ENCODE data around the gene PDGFRB. TPM values are rescaled to one million over a fixed set of nuclear protein-coding genes. Genes with fewer than 3 reads are reported as not detected.

The PDGFRB gene
- total and polyA plus RNA-seq, 7 donors = 14.6 to 56.0 (median 34.0) TPM

- 72 to 75% (median 73%) methylated on average over 11 of the region's 11 CpGs for WGBS, 3 donors
- Histone ChIP-seq H3K27me3 (ENCODE audit: insufficient read depth in 3 of 3, low read length in 2 of 3) (no peaks in the 10 kb centered on the region), H3K36me3 (ENCODE audit: insufficient read depth in 1 of 2, low read depth in 1 of 2) (no peaks in the 10 kb centered on the region), H3K4me3 (no peak overlapping the region), H3K27ac (peak overlapping the region; percentile 71), H3K9me3 (no peaks in the 10 kb centered on the region), H3K4me1 (peaks cover 10% of the 10 kb centered on the region)
- TF ChIP-seq, protein P1, sequence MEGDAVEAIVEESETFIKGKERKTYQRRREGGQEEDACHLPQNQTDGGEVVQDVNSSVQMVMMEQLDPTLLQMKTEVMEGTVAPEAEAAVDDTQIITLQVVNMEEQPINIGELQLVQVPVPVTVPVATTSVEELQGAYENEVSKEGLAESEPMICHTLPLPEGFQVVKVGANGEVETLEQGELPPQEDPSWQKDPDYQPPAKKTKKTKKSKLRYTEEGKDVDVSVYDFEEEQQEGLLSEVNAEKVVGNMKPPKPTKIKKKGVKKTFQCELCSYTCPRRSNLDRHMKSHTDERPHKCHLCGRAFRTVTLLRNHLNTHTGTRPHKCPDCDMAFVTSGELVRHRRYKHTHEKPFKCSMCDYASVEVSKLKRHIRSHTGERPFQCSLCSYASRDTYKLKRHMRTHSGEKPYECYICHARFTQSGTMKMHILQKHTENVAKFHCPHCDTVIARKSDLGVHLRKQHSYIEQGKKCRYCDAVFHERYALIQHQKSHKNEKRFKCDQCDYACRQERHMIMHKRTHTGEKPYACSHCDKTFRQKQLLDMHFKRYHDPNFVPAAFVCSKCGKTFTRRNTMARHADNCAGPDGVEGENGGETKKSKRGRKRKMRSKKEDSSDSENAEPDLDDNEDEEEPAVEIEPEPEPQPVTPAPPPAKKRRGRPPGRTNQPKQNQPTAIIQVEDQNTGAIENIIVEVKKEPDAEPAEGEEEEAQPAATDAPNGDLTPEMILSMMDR (IDR thresholded peaks at IDR 0.05) = no peak
- no peak for DNase-seq
- ATAC-seq = no peak
- intact Hi-C loops (cut with DNase I) = no loop called here
These were observed 14.8 kb downstream of the PDGFRB start for GRCh38 chr5:150140830-150141229.

DNA sequence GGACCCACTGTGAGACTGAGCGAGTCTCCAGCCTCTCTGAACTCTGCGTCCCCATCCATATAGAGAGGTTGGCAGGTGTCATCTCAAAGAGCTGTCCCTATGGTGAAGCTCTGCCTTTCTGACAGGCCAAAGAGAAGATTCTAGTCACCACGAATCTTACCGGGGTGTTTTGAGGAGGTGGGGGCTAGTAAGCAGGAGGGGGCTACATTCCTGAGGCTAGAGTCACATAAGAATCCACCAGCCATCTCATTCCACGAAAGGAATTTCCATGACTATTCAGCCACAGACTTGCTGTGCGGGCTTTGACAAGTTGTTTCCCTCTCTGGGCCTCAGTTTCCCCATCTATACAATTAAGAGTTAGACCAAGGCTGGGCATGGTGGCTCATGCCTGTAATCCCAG, 16.3 kb downstream of the PDGFRB start:
- 63 to 79% (median 74%) methylated on average over 6 of the region's 6 CpGs for WGBS, 3 donors

DNA sequence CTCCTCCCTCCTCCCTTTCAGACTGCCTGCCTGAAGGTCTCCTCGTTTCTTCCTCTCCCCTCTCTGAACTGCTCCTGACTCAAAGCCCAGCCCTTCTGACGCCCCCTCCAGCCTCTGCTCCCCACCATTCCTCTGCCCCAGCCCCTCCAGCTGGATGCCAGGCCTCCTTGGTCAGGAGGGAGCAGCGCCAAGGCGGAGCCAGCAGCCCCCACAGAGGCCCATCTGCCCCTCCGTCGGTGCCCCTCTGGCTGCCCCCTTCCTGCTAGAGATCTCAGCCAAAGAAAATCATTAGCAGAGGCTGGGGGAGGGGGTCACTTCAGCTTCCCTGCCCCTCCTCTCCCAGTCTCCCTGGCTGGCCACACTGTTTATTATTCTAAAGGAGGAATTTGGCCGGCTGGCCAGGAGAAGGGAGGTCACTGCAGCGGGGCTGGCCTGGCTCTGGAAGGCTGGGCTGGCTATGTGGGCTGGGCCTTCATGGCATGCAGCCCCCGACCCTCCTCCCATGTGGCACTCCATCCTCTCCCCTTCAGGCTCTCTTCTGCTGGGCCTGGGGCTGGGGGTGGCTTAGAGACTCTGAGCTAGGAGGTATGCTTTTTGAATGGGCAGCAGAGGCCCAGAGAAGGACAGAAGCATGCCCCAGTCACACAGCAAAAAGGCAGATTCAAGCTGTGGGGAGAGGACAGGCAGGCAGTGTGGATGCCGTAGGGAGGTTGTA, 16.9 kb downstream of the PDGFRB start:
- Histone ChIP-seq H3K27ac (peak overlapping the region; percentile 71), H3K27me3 (ENCODE audit: insufficient read depth in 3 of 3, low read length in 2 of 3) (no peaks in the 10 kb centered on the region), H3K36me3 (ENCODE audit: insufficient read depth in 1 of 2, low read depth in 1 of 2) (peaks cover 0 to 3% of the 10 kb centered on the region in 2 donors), H3K9me3 (no peaks in the 10 kb centered on the region), H3K4me3 (no peak overlapping the region), H3K4me1 (peaks cover 10% of the 10 kb centered on the region)
- ATAC-seq = no peak
- WGBS, 3 donors = 60 to 63% (median 63%) methylated on average over 10 of the region's 10 CpGs
- intact Hi-C loops (cut with DNase I) = no loop called here
- TF ChIP-seq, protein P1 (IDR thresholded peaks at IDR 0.05) = no peak
- DNase-seq = peak in 1 of 2 donors; percentile 45

More for the DNA sequence above, 16.3 kb downstream of the PDGFRB start:
- no peaks in the 10 kb centered on the region for H3K9me3 ChIP-seq
- DNase-seq (no peak), ATAC-seq (no peak)
- H3K4me1 ChIP-seq = peaks cover 10% of the 10 kb centered on the region
- TF ChIP-seq, protein P1 (IDR thresholded peaks at IDR 0.05) = no peak
- no peak overlapping the region for H3K4me3 ChIP-seq
- H3K27ac ChIP-seq = peak overlapping the region; percentile 71
- no peaks in the 10 kb centered on the region for H3K27me3 ChIP-seq (ENCODE audit: insufficient read depth in 3 of 3, low read length in 2 of 3)
- peaks cover 0 to 3% of the 10 kb centered on the region in 2 donors for H3K36me3 ChIP-seq (ENCODE audit: insufficient read depth in 1 of 2, low read depth in 1 of 2)
- intact Hi-C loops (cut with DNase I) = no loop called here

DNA sequence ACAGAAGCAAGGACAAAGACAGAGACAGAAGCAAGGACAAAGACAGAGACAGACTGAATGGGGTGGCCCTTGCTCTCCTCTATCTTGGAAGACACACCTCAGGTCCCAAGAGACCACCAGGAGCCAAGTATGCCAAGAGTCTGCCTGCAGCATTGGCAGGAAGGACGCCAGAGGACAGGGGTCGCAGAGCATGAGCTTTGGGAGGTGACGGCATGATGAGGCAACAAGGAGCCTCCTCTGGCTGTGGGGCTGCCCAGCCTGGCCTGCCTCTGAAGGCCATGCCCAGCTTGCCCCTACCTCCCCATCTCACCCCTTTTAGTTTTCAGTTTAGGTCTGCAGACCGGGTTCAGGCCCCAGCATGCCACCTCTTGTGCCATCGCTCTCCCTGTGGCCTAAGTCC, 17.6 kb downstream of the PDGFRB start:
- DNase-seq (no peak), ATAC-seq (no peak)
- Histone ChIP-seq H3K4me1 (peaks cover 6% of the 10 kb centered on the region), H3K27me3 (ENCODE audit: insufficient read depth in 3 of 3, low read length in 2 of 3) (no peaks in the 10 kb centered on the region), H3K9me3 (no peaks in the 10 kb centered on the region), H3K4me3 (no peak overlapping the region), H3K27ac (peak overlapping the region; percentile 71), H3K36me3 (ENCODE audit: insufficient read depth in 1 of 2, low read depth in 1 of 2) (peaks cover 0 to 3% of the 10 kb centered on the region in 2 donors)
- WGBS, 3 donors = 71 to 82% (median 81%) methylated on average over 5 of the region's 5 CpGs
- TF ChIP-seq, protein P1 (IDR thresholded peaks at IDR 0.05) = no peak
- intact Hi-C loops (cut with DNase I) = no loop called here
